Liver (tissue), 9 donors: ENCODE data around the gene KRT14. TPM values are rescaled to one million over a fixed set of nuclear protein-coding genes. Genes with fewer than 3 reads are reported as not detected.
"Not testable (repeated sequence)": the region's sequence is repeated elsewhere in the genome, so short reads cannot be mapped to it uniquely, and the experiment has no call there.

Source experiments
- DNase-seq: peaks from one replicate; pipeline ENCODE4 v3.0.0-alpha.2; 2017; ENCODE audit warnings: low spot score
- H3K27ac ChIP-seq, 2 donors: one replicate each; pipeline ENCODE4 v1.7.0; 2013; ENCODE audit warnings: inconsistent platforms in 2 of 2, low read length in 2 of 2, control low read depth in 1 of 2, low read depth in 1 of 2, mild to moderate bottlenecking in 1 of 2
- H3K27me3 ChIP-seq, 4 donors: one replicate each; pipeline versions ENCODE4 v1.6.1 to v1.7.0; 2013; ENCODE audit warnings: low read length in 3 of 4, inconsistent platforms in 1 of 4, mild to moderate bottlenecking in 1 of 4, moderate library complexity in 1 of 4; ENCODE audit not compliant: control insufficient read depth in 4 of 4, insufficient read depth in 4 of 4
- H3K36me3 ChIP-seq, 4 donors: one replicate each; pipeline versions ENCODE4 v1.6.1 to v1.7.0; 2013; ENCODE audit warnings: low read length in 3 of 4, mild to moderate bottlenecking in 3 of 4, low read depth in 1 of 4, moderate library complexity in 1 of 4; ENCODE audit not compliant: control insufficient read depth in 4 of 4, insufficient read depth in 3 of 4
- H3K4me1 ChIP-seq, 4 donors: one replicate each; pipeline versions ENCODE4 v1.6.1 to v1.7.0; 2013; ENCODE audit warnings: low read length in 3 of 4, mild to moderate bottlenecking in 3 of 4, moderate library complexity in 1 of 4; ENCODE audit not compliant: control insufficient read depth in 4 of 4, insufficient read depth in 4 of 4
- H3K4me3 ChIP-seq, 3 donors: one replicate each; pipeline versions ENCODE4 v1.6.1 to v1.7.0; 2013; ENCODE audit warnings: low read length in 3 of 3, control low read depth in 1 of 3, low read depth in 1 of 3, mild to moderate bottlenecking in 1 of 3
- H3K9ac ChIP-seq, 2 donors: one replicate each; pipeline ENCODE4 v1.7.0; 2013; ENCODE audit warnings: low read length in 2 of 2, mild to moderate bottlenecking in 2 of 2, moderate library complexity in 2 of 2, control low read depth in 1 of 2, low read depth in 1 of 2
- H3K9me3 ChIP-seq, 4 donors: one replicate each; pipeline versions ENCODE4 v1.6.1 to v1.7.0; 2013; ENCODE audit warnings: low read length in 3 of 4; ENCODE audit not compliant: control insufficient read depth in 4 of 4
- ATF3 ChIP-seq: IDR thresholded peaks from 2 replicates; pipeline ENCODE4 v1.6.1; 2016; ENCODE audit warnings: antibody characterized with exemption
- CTCF ChIP-seq: fragments of 150-350 bp; IDR thresholded peaks from 2 replicates; pipeline ENCODE4 v1.5.1; 2017; ENCODE audit warnings: improper control_type of control experiment, low read depth, low read length; ENCODE audit not compliant: missing input control
- EGR1 ChIP-seq, 2 donors: IDR thresholded peaks; 2 replicates each; pipeline ENCODE4 v1.6.1; 2016 to 2018; ENCODE audit warnings: antibody characterized with exemption in 2 of 2, low read depth in 2 of 2
- FOXA1 ChIP-seq: IDR thresholded peaks from 2 replicates; pipeline ENCODE4 v1.6.1; 2016; ENCODE audit warnings: antibody characterized with exemption
- FOXA2 ChIP-seq: IDR thresholded peaks from 2 replicates; pipeline ENCODE4 v1.6.1; 2016; ENCODE audit warnings: antibody characterized with exemption
- GABPA ChIP-seq, 2 donors: IDR thresholded peaks in 1 of 2; conservative IDR thresholded peaks in 1 of 2; 2 replicates each; pipeline ENCODE4 v1.6.1; 2016; ENCODE audit warnings: antibody characterized with exemption in 2 of 2, mild to moderate bottlenecking in 1 of 2, moderate library complexity in 1 of 2
- HNF4A ChIP-seq, 2 donors: conservative IDR thresholded peaks; 2 replicates each; pipeline ENCODE4 v1.6.1; 2016; ENCODE audit warnings: antibody characterized with exemption in 2 of 2, mild to moderate bottlenecking in 2 of 2
- JUND ChIP-seq, 2 donors: IDR thresholded peaks; 2 replicates each; pipeline ENCODE4 v1.6.1; 2016; ENCODE audit warnings: antibody characterized with exemption in 2 of 2
- MAX ChIP-seq: IDR thresholded peaks from 2 replicates; pipeline ENCODE4 v1.6.1; 2016; ENCODE audit warnings: antibody characterized with exemption
- NR2F2 ChIP-seq: IDR thresholded peaks from 2 replicates; pipeline ENCODE4 v1.6.1; 2016; ENCODE audit warnings: antibody characterized with exemption
- RAD21 ChIP-seq, 2 donors: IDR thresholded peaks; 2 replicates each; pipeline ENCODE4 v1.6.1; 2016; ENCODE audit warnings: antibody characterized with exemption in 2 of 2, mild to moderate bottlenecking in 2 of 2
- REST ChIP-seq: IDR thresholded peaks from 2 replicates; pipeline ENCODE4 v1.6.1; 2016; ENCODE audit warnings: antibody characterized with exemption, mild to moderate bottlenecking
- RXRA ChIP-seq, 2 donors: IDR thresholded peaks; 2 replicates each; pipeline ENCODE4 v1.6.1; 2017 to 2018; ENCODE audit warnings: antibody characterized with exemption in 2 of 2, mild to moderate bottlenecking in 1 of 2
- SP1 ChIP-seq: IDR thresholded peaks from 2 replicates; pipeline ENCODE4 v1.6.1; 2018; ENCODE audit warnings: antibody characterized with exemption, mild to moderate bottlenecking
- TAF1 ChIP-seq: conservative IDR thresholded peaks from 2 replicates; pipeline ENCODE4 v1.6.1; 2016; ENCODE audit warnings: antibody characterized with exemption, mild to moderate bottlenecking
- YY1 ChIP-seq: IDR thresholded peaks from 2 replicates; pipeline ENCODE4 v1.6.1; 2016; ENCODE audit warnings: antibody characterized with exemption, mild to moderate bottlenecking
- ZBTB33 ChIP-seq: IDR thresholded peaks from 2 replicates; pipeline ENCODE4 v1.6.1; 2016; ENCODE audit warnings: antibody characterized with exemption
- WGBS: extraction: QIAGEN DNeasy Blood & Tissue Kit; methylation state at CpG from one replicate; pipeline ENCODE4 v1.1.7; 2013; 5-methylcytosine and 5-hydroxymethylcytosine counted together
- polyA plus RNA-seq, 2 donors: library from polyadenylated mRNA; stranded (reverse) in 1 of 2; unstranded in 1 of 2; fragments of 200-250 nt in 1 of 2; fragments of >200 nt in 1 of 2; fragmentation: Nextera tagmentation in 1 of 2; extraction: Ambion mirVana in 1 of 2; gene quantifications; one replicate each; pipeline versions ENCODE4 v1.2.1 to v1.2.3, GENCODE V29; 2013 to 2015
- total RNA-seq, 2 donors: library from RNA; depleted of rRNA; stranded (reverse); fragments of >200 nt; gene quantifications; one replicate each; pipeline ENCODE4 v1.2.3, GENCODE V29; 2014
- donor health status: healthy.
- donor health status: healthy.
- donor health status: healthy.
- donor health status: healthy.
- donor health status: healthy.

The KRT14 gene
- total and polyA plus RNA-seq, 4 donors, result not detected

GRCh38 chr17:41625602-41626001 lies 38.9 kb upstream of the KRT14 start:
- no peaks in the 10 kb centered on the region for H3K4me1 ChIP-seq
- no peaks in the 10 kb centered on the region for H3K9me3 ChIP-seq
- TF ChIP-seq JUND (IDR thresholded peaks at IDR 0.05), result no peak
- no peak for TF ChIP-seq MAX
- TF ChIP-seq FOXA1, result no peak
- no peak for TF ChIP-seq REST
- no peak for TF ChIP-seq RXRA (IDR thresholded peaks at IDR 0.05)
- no peak overlapping the region for H3K9ac ChIP-seq
- no peaks in the 10 kb centered on the region for H3K36me3 ChIP-seq
- DNase-seq, result no peak
- H3K27ac ChIP-seq, result no peak overlapping the region
- WGBS, result 71% methylated on average over 16 of the region's 16 CpGs
- H3K4me3 ChIP-seq, result no peak overlapping the region
- no peaks in the 10 kb centered on the region for H3K27me3 ChIP-seq

- Histone ChIP-seq H3K27me3 (no peaks in the 10 kb centered on the region), H3K4me1 (no peaks in the 10 kb centered on the region), H3K36me3 (no peaks in the 10 kb centered on the region), H3K27ac (no peak within 1 kb of the TSS), H3K9me3 (no peaks in the 10 kb centered on the region), H3K9ac (no peak within 1 kb of the TSS), H3K4me3 (no peak within 1 kb of the TSS)
- DNase-seq, result no peak
- TF ChIP-seq HNF4A (conservative IDR thresholded peaks at IDR 0.05) (no peak), NR2F2 (no peak), CTCF (no peak), JUND (IDR thresholded peaks at IDR 0.05) (no peak), ZBTB33 (no peak), RXRA (IDR thresholded peaks at IDR 0.05) (no peak), GABPA (IDR thresholded peaks at IDR 0.05 in 1 of 2, conservative IDR thresholded peaks at IDR 0.05 in 1 of 2) (no peak), MAX (no peak), SP1 (no peak), YY1 (no peak), ATF3 (no peak), FOXA1 (no peak), TAF1 (no peak), FOXA2 (no peak), RAD21 (IDR thresholded peaks at IDR 0.05) (no peak), EGR1 (IDR thresholded peaks at IDR 0.05; ENCODE audit: low read depth in 2 of 2) (no peak)
- 81% methylated on average over 33 of the region's 33 CpGs for WGBS
Measured at GRCh38 chr17:41624208-41625101, 37.8 kb upstream of the KRT14 start, which contains the start of gene KRT17. Gene KRT17, minus strand, starts transcription at chr17:41624575. Its CDS starts 66 bp downstream, at chr17:41624509.

GRCh38 chr17:41623184-41623861 lies 36.6 kb upstream of the KRT14 start:
- H3K9me3 ChIP-seq, H3K27ac ChIP-seq, H3K9ac ChIP-seq, H3K4me1 ChIP-seq, H3K36me3 ChIP-seq, H3K27me3 ChIP-seq, DNase-seq, H3K4me3 ChIP-seq: not testable (repeated sequence)
- 72% methylated on average over 10 of the region's 10 CpGs for WGBS
